Stimulated activated effector memory CD8-positive, alpha-beta T cell treated with anti-CD3 and anti-CD28 coated beads, Interleukin-12 subunit alpha, Interleukin-12 subunit beta, amount 100 ng/mL, for 72 hours (primary cell): Measurements from ENCODE around the gene MON1A.
"Not testable (repeated sequence)": the region's sequence is repeated elsewhere in the genome, so short reads cannot be mapped to it uniquely, and the experiment has no call there.

Experiments used
- ATAC-seq: fragments of 150-1000 bp; cut with Tn5 transposase; 2 replicates; pipeline ENCODE4 v1.10.0; 2021
- DNase-seq, 2 donors: peaks; one replicate each; pipeline ENCODE4 v3.0.0; 2021 to 2022; ENCODE audit warnings: low spot score in 2 of 2
- H3K27ac Mint-ChIP-seq: one replicate; pipeline ENCODE4 v1.8.0; 2022; ENCODE audit warnings: mild to moderate bottlenecking, mixed read lengths
- H3K36me3 Mint-ChIP-seq: one replicate; pipeline ENCODE4 v1.8.0; 2022; ENCODE audit warnings: mild to moderate bottlenecking, mixed read lengths
- H3K4me1 Mint-ChIP-seq: one replicate; pipeline ENCODE4 v1.8.0; 2022; ENCODE audit warnings: mixed read lengths
- H3K4me3 Mint-ChIP-seq: one replicate; pipeline ENCODE4 v1.8.0; 2022; ENCODE audit warnings: mild to moderate bottlenecking, mixed read lengths
- H3K9me3 Mint-ChIP-seq: one replicate; pipeline ENCODE4 v1.8.0; 2022; ENCODE audit warnings: mixed read lengths

The MON1A gene

DNA sequence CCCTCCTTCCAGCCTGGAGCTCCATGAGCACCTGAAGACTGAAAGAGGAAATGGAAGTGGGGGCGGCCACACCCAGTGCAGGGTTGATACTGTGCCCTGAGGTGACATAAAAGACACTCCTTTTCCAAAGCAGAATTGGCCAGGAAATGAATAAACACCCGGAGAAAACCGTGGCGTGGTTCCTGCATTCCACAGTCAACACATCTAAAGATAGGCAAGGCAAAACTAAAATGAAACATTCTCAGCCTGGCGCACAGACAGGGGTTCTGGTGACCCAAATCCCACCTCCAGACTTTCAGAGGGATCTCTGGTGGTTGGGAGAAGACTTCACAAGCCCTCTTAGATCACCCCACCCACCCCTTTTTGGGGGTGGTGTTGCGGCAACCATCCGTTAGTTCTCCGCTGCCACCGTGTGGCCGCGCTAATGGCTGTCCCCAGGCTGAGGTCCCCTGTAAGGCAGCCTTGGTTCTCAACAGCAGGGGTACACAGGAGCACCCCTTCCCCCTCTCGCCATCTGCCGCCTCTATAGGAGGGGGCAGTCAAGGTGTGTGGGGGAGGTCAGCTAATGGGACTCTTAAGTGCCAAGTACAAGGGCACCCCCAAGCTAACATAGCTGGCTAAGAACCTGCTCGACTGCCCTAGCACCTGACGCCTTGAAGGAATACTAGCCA lies 23.4 kb downstream of the MON1A start:
- Mint-ChIP-seq H3K9me3 (no peaks in the 10 kb centered on the region), H3K36me3 (peaks cover 7% of the 10 kb centered on the region), H3K27ac (peak overlapping the region; percentile 88), H3K4me3 (peak overlapping the region; percentile 48), H3K4me1 (peaks cover 19% of the 10 kb centered on the region)
- DNase-seq, result no peak
- peak; percentile 38 for ATAC-seq

DNA sequence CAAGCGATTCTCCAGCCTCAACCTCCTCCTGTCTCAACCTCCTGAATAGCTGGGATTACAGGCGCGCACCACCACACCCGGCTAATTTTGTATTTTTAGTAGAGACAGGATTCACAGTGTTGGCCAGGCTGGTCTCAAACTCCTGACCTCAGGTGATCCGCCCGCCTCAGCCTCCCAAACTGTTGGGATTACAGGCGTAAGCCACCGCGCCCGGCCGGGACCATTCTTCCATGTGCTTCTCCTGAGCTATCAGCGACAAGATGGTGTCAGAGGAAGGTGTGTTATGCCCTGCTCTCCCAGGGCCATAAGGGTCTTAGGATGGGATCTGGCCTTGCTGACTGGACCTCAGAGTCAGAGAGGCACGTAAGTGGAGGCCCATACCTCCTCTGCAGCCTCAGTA lies 25.2 kb downstream of the MON1A start:
- DNase-seq, ATAC-seq, H3K9me3 Mint-ChIP-seq, H3K36me3 Mint-ChIP-seq: not testable (repeated sequence)
- H3K27ac Mint-ChIP-seq, result peak overlapping the region; percentile 98
- peaks cover 19% of the 10 kb centered on the region for H3K4me1 Mint-ChIP-seq
- peak overlapping the region; percentile 81 for H3K4me3 Mint-ChIP-seq

DNA sequence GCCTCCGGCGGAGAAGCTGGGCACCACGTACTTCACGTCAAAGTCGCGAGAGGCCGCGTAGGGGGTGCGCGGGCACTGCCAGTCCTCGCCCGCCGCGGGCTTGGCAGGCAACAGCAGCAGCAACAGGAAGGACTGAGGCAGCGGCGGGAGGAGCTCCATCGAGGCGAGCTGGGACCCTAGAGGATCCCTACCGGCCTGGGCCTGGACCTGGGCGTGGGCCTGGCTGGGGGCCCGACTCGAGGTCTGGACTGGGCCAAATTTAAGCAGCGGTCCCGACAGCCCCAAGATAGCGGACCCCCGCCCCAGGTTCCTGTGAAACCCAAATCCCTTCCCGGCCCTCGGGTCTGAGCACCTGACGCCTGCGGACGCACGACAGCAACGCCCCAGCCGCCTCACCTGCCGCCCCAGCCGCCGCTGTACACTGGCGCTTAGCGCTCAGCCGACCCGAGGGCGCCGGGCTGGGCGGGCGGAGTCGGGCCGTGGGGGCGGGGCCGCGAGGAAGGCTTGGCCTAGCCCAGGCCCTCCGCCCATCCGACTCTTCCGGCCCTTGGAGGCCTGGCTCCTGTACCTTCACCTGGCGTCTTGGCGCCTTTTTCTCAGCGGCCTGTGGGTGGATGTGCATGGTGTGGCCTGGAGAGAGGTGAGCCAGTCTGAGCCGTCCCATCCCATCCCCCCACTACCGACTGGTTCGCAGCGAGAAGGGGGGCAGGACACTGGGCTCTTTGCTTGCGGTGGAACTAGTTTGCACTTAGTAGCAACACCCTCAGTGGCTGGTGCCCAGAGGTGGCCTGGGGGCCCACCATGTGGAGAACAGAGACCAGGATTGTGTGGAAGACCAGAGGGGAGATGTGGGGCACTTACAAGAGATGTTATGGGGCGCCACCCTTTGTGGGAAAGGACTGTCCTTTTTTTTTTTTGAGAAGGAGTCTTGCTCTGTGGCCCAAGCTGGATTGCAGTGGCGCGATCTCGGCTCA lies 25.9 kb downstream of the MON1A start, which contains the start of gene MST1R:
Gene MST1R, minus strand, starts transcription at position 423 of the 974 bp plus-strand sequence. Its CDS starts 264 bp downstream, at position 159.
- peak within 1 kb of the TSS; percentile 98 for H3K27ac Mint-ChIP-seq

DNA sequence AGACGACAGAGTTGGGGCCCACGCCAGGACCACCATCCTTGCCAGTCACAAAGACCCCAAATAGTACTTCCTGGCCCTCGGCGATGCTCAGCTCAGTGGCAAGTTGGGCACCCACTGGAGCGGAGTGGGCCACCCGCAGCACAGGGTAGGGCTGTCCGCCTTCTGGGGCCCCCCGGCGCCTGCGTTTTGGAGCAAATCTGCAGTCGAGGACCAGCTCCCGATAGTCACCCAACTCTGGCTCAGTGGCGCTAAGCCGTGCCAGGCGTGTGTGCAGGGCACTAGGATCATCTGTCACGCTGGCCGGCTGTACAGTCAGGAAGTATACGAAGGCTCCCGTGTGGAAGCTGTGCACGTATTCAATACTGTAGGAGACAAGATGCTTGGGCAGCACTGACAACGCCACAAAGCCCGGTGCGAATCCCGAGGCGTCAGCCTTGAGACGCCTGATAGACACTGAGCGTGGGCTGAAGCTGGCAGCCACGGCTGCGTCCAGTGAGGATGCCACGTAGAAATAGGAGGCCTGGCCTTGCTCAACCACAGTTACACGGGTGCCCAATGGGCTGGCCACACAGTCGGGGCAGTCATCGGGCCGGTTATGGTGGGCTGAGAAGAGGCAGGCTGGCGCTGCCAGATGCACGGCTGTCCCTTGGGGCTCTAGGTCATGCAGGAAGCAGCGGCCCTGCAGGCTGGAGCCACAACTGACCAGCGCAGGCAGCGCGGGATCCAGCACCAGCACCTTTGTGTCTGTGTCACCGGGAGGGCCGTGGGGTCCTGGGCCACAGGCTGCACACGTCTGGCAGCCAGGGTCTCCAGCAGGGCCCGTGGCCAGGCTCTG lies 26.9 kb downstream of the MON1A start:
- Mint-ChIP-seq H3K9me3 (no peaks in the 10 kb centered on the region), H3K4me3 (peak overlapping the region; percentile 81), H3K27ac (no peak overlapping the region), H3K4me1 (peaks cover 19% of the 10 kb centered on the region), H3K36me3 (no peaks in the 10 kb centered on the region)
- DNase-seq (no peak), ATAC-seq (no peak)

More for the DNA sequence above, 25.9 kb downstream of the MON1A start, which contains the start of gene MST1R:
- DNase-seq (peak; percentile 77 to 89), ATAC-seq (peak; percentile 97)
- peaks cover 19% of the 10 kb centered on the region for H3K4me1 Mint-ChIP-seq
- no peaks in the 10 kb centered on the region for H3K36me3 Mint-ChIP-seq
- H3K4me3 Mint-ChIP-seq, result peak within 1 kb of the TSS; percentile 81
- H3K9me3 Mint-ChIP-seq, result no peaks in the 10 kb centered on the region

DNA sequence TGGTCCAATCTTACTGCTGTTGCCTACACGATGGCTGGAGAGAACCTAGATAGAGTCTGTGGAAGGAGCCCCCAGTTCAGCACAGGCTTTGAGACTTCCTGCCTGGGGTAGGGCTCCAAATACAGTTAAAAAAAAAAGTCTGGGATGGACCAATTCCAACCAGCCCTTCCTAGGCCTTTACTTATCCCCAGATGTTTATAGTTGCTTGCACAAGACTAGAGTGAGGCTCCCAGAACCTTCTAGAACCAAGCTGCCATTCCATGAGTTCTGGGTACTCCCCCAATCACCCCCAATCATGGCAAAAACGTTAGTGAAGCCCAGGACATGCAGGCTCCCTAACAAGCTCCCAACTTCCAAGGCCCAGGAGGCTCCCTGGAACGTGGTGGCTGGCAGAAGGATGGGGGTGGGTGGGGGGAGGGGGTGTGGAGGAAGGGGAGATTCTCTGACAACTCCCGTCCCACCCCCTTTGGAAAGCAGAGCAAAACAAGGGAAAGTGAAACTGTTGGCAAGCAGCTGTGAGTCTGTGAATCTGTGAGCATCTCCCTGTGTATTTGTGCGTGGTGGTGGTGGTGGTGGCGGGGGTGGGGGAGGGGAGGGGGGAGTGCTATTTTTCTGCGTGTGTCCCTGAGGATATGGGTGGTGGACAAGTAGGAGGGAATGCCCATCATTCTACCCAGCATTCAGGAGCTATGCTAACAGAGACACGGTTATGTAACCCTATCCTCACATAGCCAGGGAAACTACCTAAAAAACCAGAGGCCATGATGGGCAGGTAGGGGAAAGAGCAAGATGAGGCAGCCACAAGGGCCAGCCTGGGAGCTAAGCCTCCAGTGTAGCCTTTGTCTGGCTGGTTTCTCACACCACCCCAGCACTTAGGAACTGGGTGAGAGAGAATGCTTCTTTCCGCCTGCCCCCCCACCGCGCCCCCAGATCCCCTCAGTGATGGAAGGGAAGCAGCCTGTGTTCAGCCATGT lies 28.0 kb downstream of the MON1A start:
- DNase-seq, result no peak
- ATAC-seq, result no peak
- Mint-ChIP-seq H3K4me1 (peaks cover 18% of the 10 kb centered on the region), H3K27ac (no peak overlapping the region), H3K9me3 (no peaks in the 10 kb centered on the region), H3K36me3 (no peaks in the 10 kb centered on the region), H3K4me3 (no peak overlapping the region)

DNA sequence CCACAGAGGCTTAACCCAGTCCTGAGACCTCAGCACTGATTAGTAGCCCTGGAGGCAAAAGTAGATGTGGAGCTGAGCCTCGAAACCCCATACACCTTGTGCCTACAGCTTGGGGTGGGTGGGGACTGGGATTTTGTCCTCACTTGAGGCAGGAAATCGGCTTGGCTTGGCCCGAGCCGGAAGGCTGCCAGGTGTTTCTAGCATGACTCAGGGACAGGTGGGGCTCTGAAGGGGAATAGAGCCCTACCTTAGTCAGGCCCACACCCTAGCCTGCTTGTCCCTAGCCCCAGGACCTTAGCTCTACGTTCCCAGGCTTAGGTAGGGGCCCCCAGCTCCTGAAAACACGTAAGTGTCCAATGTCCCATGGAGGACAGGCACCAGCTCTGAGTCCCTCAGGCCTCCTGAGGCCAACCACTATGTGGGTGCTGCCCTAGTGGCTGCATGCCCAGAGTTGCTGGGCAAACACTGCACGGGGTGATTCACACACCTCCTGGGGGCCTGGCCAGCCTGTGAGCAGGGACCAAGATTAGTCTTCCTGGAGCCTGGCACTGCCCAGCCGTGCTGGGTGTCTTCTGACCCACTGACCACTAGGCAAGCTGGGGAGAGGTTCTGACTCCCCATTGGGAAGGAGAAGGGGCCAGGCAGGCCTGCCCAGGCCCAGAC lies 29.0 kb downstream of the MON1A start:
- Mint-ChIP-seq H3K27ac (no peak overlapping the region), H3K4me1 (peaks cover 8% of the 10 kb centered on the region), H3K4me3 (no peak overlapping the region), H3K9me3 (no peaks in the 10 kb centered on the region), H3K36me3 (no peaks in the 10 kb centered on the region)
- DNase-seq, result no peak
- no peak for ATAC-seq

DNA sequence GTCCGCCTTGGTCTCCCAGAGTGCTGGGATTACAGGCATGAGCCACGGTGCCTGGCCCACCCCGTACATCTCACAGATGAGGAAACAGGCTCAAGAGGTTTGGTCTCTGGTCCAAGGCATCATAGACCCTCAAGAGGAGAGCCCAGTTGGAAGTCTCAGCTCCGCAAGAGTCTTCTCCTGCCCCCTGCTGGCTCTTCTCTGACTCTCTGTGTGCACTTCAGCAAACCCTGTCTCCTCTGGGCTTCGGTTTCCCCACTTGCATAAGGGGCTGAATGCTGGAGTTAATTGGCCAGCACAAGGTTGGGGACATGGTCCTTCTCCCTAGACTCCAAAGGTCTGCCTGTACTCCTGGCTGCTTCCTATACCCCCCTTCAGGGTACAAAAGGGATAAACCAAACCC lies 29.8 kb downstream of the MON1A start:
- Mint-ChIP-seq H3K4me3 (no peak overlapping the region), H3K4me1 (peaks cover 6% of the 10 kb centered on the region), H3K36me3 (no peaks in the 10 kb centered on the region), H3K9me3 (no peaks in the 10 kb centered on the region), H3K27ac (no peak overlapping the region)
- DNase-seq (no peak), ATAC-seq (no peak)

DNA sequence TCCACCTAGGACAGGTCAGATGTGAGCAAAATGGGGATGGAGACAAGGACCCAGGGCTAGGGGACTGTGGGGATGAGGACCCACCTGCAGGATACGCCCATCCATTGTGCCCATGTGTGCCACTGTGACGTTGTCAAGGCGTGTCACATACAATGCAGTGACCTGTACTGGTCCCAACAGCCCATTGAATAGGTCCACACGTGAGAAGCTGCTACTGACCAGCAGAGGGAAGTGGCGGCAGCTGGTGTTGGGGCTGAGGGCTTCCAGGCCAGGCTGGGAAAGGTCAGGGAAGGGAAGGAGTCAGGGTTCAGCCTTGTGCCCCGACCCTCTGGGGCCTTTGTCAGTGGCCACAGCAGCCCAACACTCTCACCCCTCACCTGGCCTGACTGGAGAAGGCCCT lies 30.6 kb downstream of the MON1A start:
- no peak overlapping the region for H3K4me3 Mint-ChIP-seq
- no peaks in the 10 kb centered on the region for H3K9me3 Mint-ChIP-seq
- DNase-seq (no peak), ATAC-seq (no peak)
- H3K36me3 Mint-ChIP-seq, result no peaks in the 10 kb centered on the region
- H3K4me1 Mint-ChIP-seq, result peaks cover 3% of the 10 kb centered on the region
- H3K27ac Mint-ChIP-seq, result no peak overlapping the region

DNA sequence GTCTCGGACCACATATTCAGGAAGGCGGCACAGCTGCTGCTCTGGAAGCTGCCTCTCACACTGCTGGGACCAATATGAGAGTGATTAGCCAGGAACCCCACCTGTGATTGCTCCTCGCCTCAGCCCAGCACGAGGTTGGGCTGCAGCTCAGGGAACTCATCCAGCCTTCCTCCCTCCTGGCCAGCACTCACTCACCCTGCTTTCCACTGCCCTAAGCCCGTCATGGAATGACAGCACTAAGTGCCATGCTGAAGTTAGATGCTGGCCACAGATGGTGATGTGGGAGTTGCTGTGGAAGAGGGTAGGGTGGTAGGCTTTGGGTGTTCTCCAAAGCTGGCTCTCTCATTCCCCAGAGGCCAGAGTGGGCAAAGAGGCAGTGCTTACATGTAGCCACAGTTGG lies 33.3 kb downstream of the MON1A start:
- no peak for ATAC-seq
- no peaks in the 10 kb centered on the region for H3K9me3 Mint-ChIP-seq
- no peak overlapping the region for H3K27ac Mint-ChIP-seq
- H3K4me3 Mint-ChIP-seq, result no peak overlapping the region
- H3K4me1 Mint-ChIP-seq, result no peaks in the 10 kb centered on the region
- DNase-seq, result no peak
- no peaks in the 10 kb centered on the region for H3K36me3 Mint-ChIP-seq

DNA sequence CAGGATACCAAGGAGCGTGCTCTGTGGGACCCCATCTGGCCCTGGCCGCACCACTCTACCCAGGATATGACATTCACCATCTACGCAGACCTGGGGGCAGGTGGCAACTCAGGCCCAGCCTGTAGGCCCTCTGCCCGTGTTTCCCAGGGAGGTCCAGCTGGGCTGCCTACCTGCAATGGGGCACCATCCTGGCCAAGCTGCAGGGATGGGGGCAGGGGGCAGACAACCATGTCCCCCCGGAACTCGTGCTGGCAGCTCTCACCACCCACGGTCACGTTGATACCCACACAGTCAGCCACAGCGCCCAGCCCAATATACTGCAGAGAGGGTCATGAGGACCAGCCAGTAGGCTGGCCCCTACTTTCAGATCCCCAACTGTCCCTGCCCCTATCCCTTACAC lies 33.8 kb downstream of the MON1A start:
- no peak for ATAC-seq
- no peaks in the 10 kb centered on the region for H3K36me3 Mint-ChIP-seq
- no peaks in the 10 kb centered on the region for H3K4me1 Mint-ChIP-seq
- no peak for DNase-seq
- no peak overlapping the region for H3K27ac Mint-ChIP-seq
- no peaks in the 10 kb centered on the region for H3K9me3 Mint-ChIP-seq
- no peak overlapping the region for H3K4me3 Mint-ChIP-seq

DNA sequence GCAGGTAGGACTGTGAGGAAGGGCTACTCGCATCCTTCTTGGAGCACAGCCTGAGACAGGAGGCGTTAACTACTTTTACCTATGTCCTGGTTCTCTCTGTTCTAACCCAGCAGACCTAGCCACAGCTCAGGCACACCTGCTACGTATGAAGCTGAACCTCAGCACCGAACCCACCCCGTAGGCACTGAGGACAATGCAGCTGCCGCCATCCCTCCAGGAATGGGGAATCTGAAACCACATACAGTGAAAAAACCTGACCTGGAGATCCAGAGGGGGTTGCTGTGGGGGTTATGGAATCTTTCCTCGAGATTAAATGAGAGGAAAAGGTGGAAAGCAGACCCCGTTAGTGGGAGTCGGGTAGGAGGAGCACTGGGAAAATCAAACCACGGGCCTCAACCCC lies 40.3 kb downstream of the MON1A start:
- H3K36me3 Mint-ChIP-seq, result no peaks in the 10 kb centered on the region
- no peaks in the 10 kb centered on the region for H3K9me3 Mint-ChIP-seq
- peak overlapping the region; percentile 34 for H3K27ac Mint-ChIP-seq
- ATAC-seq (no peak), DNase-seq (no peak)
- no peak overlapping the region for H3K4me3 Mint-ChIP-seq
- peaks cover 8% of the 10 kb centered on the region for H3K4me1 Mint-ChIP-seq

DNA sequence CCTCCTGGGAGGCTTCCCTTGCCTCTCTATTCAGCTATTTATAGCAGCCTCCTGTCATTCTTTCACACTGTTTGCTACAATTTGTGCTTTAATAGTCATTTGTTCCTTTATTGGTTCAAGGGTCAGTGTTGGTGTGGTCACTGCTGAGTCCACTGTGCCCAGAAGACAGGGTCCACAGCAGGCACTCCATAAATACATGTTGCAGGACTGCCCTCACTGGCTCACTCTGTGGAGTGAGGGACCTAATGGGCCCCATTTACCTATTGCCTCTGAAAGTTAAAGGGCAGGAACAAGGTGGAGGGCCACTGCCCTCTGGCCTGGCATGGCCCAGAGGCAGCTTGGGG lies 42.7 kb downstream of the MON1A start:
- Mint-ChIP-seq H3K4me3 (no peak overlapping the region), H3K4me1 (peaks cover 8% of the 10 kb centered on the region), H3K27ac (no peak overlapping the region), H3K36me3 (no peaks in the 10 kb centered on the region), H3K9me3 (no peaks in the 10 kb centered on the region)
- DNase-seq (no peak), ATAC-seq (no peak)

DNA sequence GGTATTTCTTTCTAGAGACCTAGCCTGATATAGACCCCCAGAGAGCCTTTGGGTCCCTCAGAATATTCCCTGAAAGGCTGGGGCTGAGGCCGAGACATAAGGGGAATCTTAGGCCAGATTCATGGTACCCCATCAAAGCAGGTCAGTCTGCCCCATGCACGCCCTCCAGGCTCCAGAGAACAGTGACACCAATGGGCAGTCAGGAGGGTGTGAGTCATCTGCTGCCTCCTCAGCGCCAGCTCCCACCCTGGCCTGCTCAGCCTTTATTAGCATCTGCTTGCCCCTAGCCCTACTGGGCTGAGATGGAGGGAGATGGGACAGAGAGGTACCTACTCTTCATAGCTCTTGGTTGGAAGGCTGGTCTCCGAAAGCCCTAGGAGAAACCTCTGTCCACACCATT lies 45.6 kb downstream of the MON1A start:
- Mint-ChIP-seq H3K9me3 (no peaks in the 10 kb centered on the region), H3K4me3 (no peak overlapping the region), H3K27ac (no peak overlapping the region), H3K36me3 (no peaks in the 10 kb centered on the region), H3K4me1 (no peaks in the 10 kb centered on the region)
- DNase-seq (no peak), ATAC-seq (no peak)

DNA sequence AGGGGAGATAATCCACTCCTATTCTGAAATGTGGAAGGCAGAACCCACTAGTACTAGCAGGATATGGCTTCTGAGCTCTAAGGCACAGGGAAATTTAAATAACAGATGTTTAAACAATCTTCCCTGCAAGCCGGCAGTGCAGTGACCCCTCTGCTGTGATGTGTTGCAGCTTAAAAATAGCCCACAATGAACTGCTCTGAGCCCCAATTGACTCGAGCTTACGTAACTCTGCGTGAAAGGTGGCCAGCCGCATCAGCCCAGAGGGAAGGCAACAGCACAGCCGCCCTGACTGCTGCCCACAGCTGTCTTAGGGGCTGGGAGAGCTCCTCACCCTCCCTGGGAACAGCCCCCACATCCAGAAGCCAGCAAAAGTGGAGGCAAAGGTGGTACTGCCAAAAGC lies 47.4 kb downstream of the MON1A start:
- Mint-ChIP-seq H3K36me3 (no peaks in the 10 kb centered on the region), H3K27ac (peak overlapping the region; percentile 13), H3K9me3 (no peaks in the 10 kb centered on the region), H3K4me1 (no peaks in the 10 kb centered on the region), H3K4me3 (no peak overlapping the region)
- DNase-seq (no peak), ATAC-seq (no peak)
